NCI-H128 (cell line): ENCODE data around the gene CFAP99.
"Not testable (repeated sequence)": the region's sequence is repeated elsewhere in the genome, so short reads cannot be mapped to it uniquely, and the experiment has no call there.

Source experiments
- DNase-seq: peaks from one replicate; lab custom pipeline; 2025; ENCODE audit not compliant: unreplicated experiment; lab: John Stamatoyannopoulos, UW

CFAP99 gene

GRCh38 chr4:2427383-2428334, 8.9 kb downstream of the CFAP99 start:
- no peak for DNase-seq

GRCh38 chr4:2428496-2429213, 9.9 kb downstream of the CFAP99 start:
- DNase-seq = no peak

- not testable (repeated sequence) for DNase-seq
These were observed 11.4 kb downstream of the CFAP99 start for GRCh38 chr4:2429945-2430757.

- no peak for DNase-seq
These were observed 13.2 kb downstream of the CFAP99 start for GRCh38 chr4:2432004-2432403.

GRCh38 chr4:2432991-2433530, 14.3 kb downstream of the CFAP99 start:
- DNase-seq = no peak

GRCh38 chr4:2433609-2434350, 15.0 kb downstream of the CFAP99 start:
- no peak for DNase-seq

GRCh38 chr4:2434420-2434819, 15.7 kb downstream of the CFAP99 start:
- no peak for DNase-seq

GRCh38 chr4:2436301-2436700, 17.5 kb downstream of the CFAP99 start:
- no peak for DNase-seq

GRCh38 chr4:2436761-2437474, 18.2 kb downstream of the CFAP99 start:
- DNase-seq = no peak

GRCh38 chr4:2437475-2438215, 18.9 kb downstream of the CFAP99 start:
- no peak for DNase-seq

GRCh38 chr4:2438822-2439718, 20.3 kb downstream of the CFAP99 start:
- DNase-seq = no peak

GRCh38 chr4:2441393-2442174, 22.8 kb downstream of the CFAP99 start:
- no peak for DNase-seq

GRCh38 chr4:2442175-2442993, 23.6 kb downstream of the CFAP99 start:
- no peak for DNase-seq

GRCh38 chr4:2443061-2443730, 24.4 kb downstream of the CFAP99 start:
- no peak for DNase-seq

- no peak for DNase-seq
These were observed 25.4 kb downstream of the CFAP99 start for GRCh38 chr4:2443956-2444740.
